ENCODE data around the gene REXO5. TPM values are rescaled to one million over a fixed set of nuclear protein-coding genes. Genes with fewer than 3 reads are reported as not detected.

Gene REXO5
- total and polyA plus RNA-seq, 2 donors (not counting 3 experiments of a cell fraction or from before 2014, with no cell fraction given), result 2.3 to 11.5 TPM

GRCh38 chr16:20821682-20822081 is 15.4 kb downstream of the REXO5 start:
- ChIA-PET CTCF (no interaction called here), POLR2A (interaction anchor here (0.6 kb wide), 1 partner anchor 51 kb away, joined by 4 read pairs; no protein-coding TSS in a partner anchor)
- H2AFZ ChIP-seq (ENCODE audit: low read depth, low read length), result no peak overlapping the region
- no peaks in the 10 kb centered on the region for H3K27me3 ChIP-seq (ENCODE audit: control insufficient read depth in 2 of 2, insufficient read depth in 2 of 2, low read length in 2 of 2)
- H4K20me1 ChIP-seq (replicated peaks; ENCODE audit: control insufficient read depth, extremely low read depth, insufficient read depth, low read length), result no peaks in the 10 kb centered on the region
- H3K4me3 ChIP-seq (replicated peaks in 1 of 3; ENCODE audit: insufficient read depth in 1 of 3, low read depth in 1 of 3, low read length in 3 of 3), result no peak overlapping the region
- no peak overlapping the region for H3K4me2 ChIP-seq (ENCODE audit: insufficient read depth, low read length)
- H3K27ac ChIP-seq (ENCODE audit: insufficient read depth, low read depth, low read length), result no peak overlapping the region
- dilution Hi-C loops (cut with MboI; ENCODE audit: extremely low pct_ligation_motif_present, low sequenced_read_pairs), result no loop called here
- H3K36me3 ChIP-seq (ENCODE audit: control insufficient read depth in 2 of 2, extremely low read depth in 1 of 2, insufficient read depth in 2 of 2, low read length in 2 of 2), result peaks cover 4 to 6% of the 10 kb centered on the region in 2 experiments
- no TSS peak for BruUV-seq (replicated peaks)
- no peaks in the 10 kb centered on the region for H3K9me3 ChIP-seq (replicated peaks; ENCODE audit: control insufficient read depth, insufficient read depth, low read length)
- no peaks in the 10 kb centered on the region for H3K79me2 ChIP-seq (ENCODE audit: control insufficient read depth, insufficient read depth, low read length)
- FAIRE-seq (no peak), DNase-seq (ENCODE audit: low read depth, low spot score) (no peak)
- TF ChIP-seq MYC (IDR thresholded peaks at IDR 0.05; ENCODE audit: low read depth, low read length) (no peak), POLR2AphosphoS5 (IDR thresholded peaks at IDR 0.05; ENCODE audit: insufficient read depth, low read depth, low read length) (no peak), JUN (IDR thresholded peaks at IDR 0.05; ENCODE audit: borderline replicate concordance, insufficient read depth, insufficient read length, low read depth) (no peak), POLR2A (IDR thresholded peaks at IDR 0.05; ENCODE audit: low read depth, low read length) (no peak), MAX (IDR thresholded peaks at IDR 0.05; ENCODE audit: insufficient read depth, insufficient read length) (no peak), EZH2 (IDR thresholded peaks at IDR 0.05; ENCODE audit: borderline replicate concordance, low read depth, low read length, severe bottlenecking) (no peak), CTCF (IDR thresholded peaks at IDR 0.05; ENCODE audit: extremely low read depth in 1 of 2, insufficient read depth in 1 of 2, low read depth in 1 of 2, low read length in 2 of 2) (no peak), FOS (IDR thresholded peaks at IDR 0.05; ENCODE audit: borderline replicate concordance, insufficient read depth, low read length) (no peak)
- H3K9ac ChIP-seq (replicated peaks; ENCODE audit: extremely low read depth, insufficient read depth, low read length), result no peak overlapping the region
- no peaks in the 10 kb centered on the region for H3K4me1 ChIP-seq (ENCODE audit: control insufficient read depth, extremely low read depth, insufficient read depth, low read length)
- H3K9me1 ChIP-seq (replicated peaks; ENCODE audit: control insufficient read depth, extremely low read depth, insufficient read depth, low read length), result no peaks in the 10 kb centered on the region
- intact Hi-C loops (cut with micrococcal nuclease), result no loop called here

Data from endothelial cell of umbilical vein (primary cell).